Airway epithelial cell (primary cell): Measurements from ENCODE around the gene USP14. TPM values are rescaled to one million over a fixed set of nuclear protein-coding genes. Genes with fewer than 3 reads are reported as not detected.

Experiments used
- total RNA-seq: library from RNA; depleted of rRNA; stranded (reverse); fragments of >200 nt; gene quantifications from 2 replicates; pipeline ENCODE4 v1.2.3, GENCODE V29; 2015

USP14 gene
- total RNA-seq: 16.7 and 25.5 TPM in 2 replicates

GRCh38 chr18:158128-159036 is at the start of gene USP14:
Gene USP14, plus strand, starts transcription at chr18:158557. Its CDS starts 142 bp downstream, at chr18:158699.

Other genes with a start within 250 kb of the USP14 start
- gene TUBB8B, start 108.9 kb upstream of the USP14 start, total RNA-seq: not detected in 2 replicates
- gene THOC1, start 109.5 kb downstream of the USP14 start, total RNA-seq: 19.1 and 35.6 TPM in 2 replicates